Esophagus squamous epithelium (tissue), 5 donors: ENCODE measurements around the gene ANO10. TPM values are rescaled to one million over a fixed set of nuclear protein-coding genes. Genes with fewer than 3 reads are reported as not detected.
"Not testable (repeated sequence)": the region's sequence is repeated elsewhere in the genome, so short reads cannot be mapped to it uniquely, and the experiment has no call there.

Source experiments
- DNase-seq: peaks from one replicate; lab custom pipeline; 2025; lab: John Stamatoyannopoulos, UW
- H3K27ac ChIP-seq, 4 donors: fragments of 200-600 bp; sonication (generic); one replicate each; pipeline ENCODE4 v1.5.1; 2016 to 2019; ENCODE audit warnings: mild to moderate bottlenecking in 1 of 4
- H3K27me3 ChIP-seq, 4 donors: fragments of 200-600 bp; sonication (generic); 1 replicate in 3 of 4; 2 replicates in 1 of 4; pipeline versions ENCODE4 v1.5.1 to v1.6.0; 2017 to 2021; ENCODE audit warnings: antibody characterized with exemption in 1 of 4
- H3K36me3 ChIP-seq, 3 donors: fragments of 200-600 bp; sonication (generic); one replicate each; pipeline ENCODE4 v1.5.1; 2016 to 2019
- H3K4me1 ChIP-seq, 3 donors: fragments of 200-600 bp; sonication (generic); one replicate each; pipeline ENCODE4 v1.5.1; 2017 to 2019
- H3K4me3 ChIP-seq, 4 donors: fragments of 200-600 bp; sonication (generic); 1 replicate in 3 of 4; 2 replicates in 1 of 4; pipeline ENCODE4 v1.5.1; 2016 to 2019; ENCODE audit warnings: mild to moderate bottlenecking in 2 of 4, moderate library complexity in 1 of 4
- H3K9me3 ChIP-seq, 3 donors: fragments of 200-600 bp; sonication (generic); one replicate each; pipeline ENCODE4 v1.5.1; 2016 to 2019
- POLR2A ChIP-seq, 4 donors: fragments of 450-650 bp; IDR thresholded peaks; one replicate each; pipeline ENCODE4 v1.6.1; 2017; ENCODE audit warnings: antibody characterized with exemption in 4 of 4, mild to moderate bottlenecking in 4 of 4, moderate library complexity in 3 of 4
- WGBS, 2 donors: methylation state at CpG; one replicate each; pipeline ENCODE4 v1.1.5; 2018; 5-methylcytosine and 5-hydroxymethylcytosine counted together
- intact Hi-C: fragments of 100-400 bp; cut with DNase I; formaldehyde crosslinking; loops from one replicate; pipeline ENCODE4 v1.15.0; 2022
- total RNA-seq, 4 donors: library from RNA; depleted of rRNA; stranded (reverse); fragments of >200 nt; gene quantifications; one replicate each; pipeline ENCODE4 v1.1.0, GENCODE V29; 2016
- TF ChIP-seq, protein P1 (sequence below), 6 experiments: fragments of 450-650 bp in 4 of 6; fragments of 200-600 bp in 2 of 6; sonication (generic) in 2 of 6; IDR thresholded peaks; one replicate each; pipeline ENCODE4 v1.5.1; 2016 to 2019; ENCODE audit warnings: antibody characterized with exemption in 6 of 6, mild to moderate bottlenecking in 4 of 6, moderate library complexity in 4 of 6
- donor health status: DM: yes; HTN: yes; CAD: no.

Gene ANO10
- total RNA-seq, 4 donors from 2014 or later, result 18.5 to 22.3 (median 20.3) TPM

DNA sequence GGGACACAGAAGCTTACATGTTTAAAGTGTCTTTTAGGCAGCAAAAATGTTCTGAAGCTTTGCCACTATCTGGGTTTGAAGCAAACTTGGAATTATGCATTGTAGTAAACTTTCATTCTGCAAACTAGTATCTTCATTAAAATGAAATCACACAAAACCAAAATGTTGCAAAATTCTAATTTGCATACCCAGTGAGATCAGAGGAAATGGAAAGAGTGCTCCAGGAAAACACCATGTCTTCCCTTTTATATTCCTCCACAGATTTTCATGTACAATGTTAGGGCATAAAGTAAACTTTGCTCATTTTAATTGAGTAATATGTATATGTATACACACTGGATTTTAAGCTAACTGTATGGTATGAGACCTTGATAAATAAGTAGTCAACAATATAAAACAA is 23.9 kb downstream of the ANO10 start:
- intact Hi-C loops, result no loop called here
- Histone ChIP-seq H3K36me3 (peaks cover 0 to 29% (median 0%) of the 10 kb centered on the region in 3 donors), H3K27me3 (no peaks in the 10 kb centered on the region), H3K4me1 (no peaks in the 10 kb centered on the region), H3K4me3 (no peak overlapping the region), H3K27ac (no peak overlapping the region), H3K9me3 (no peaks in the 10 kb centered on the region)
- no peak for DNase-seq
- no peak for TF ChIP-seq POLR2A (IDR thresholded peaks at IDR 0.05)
- TF ChIP-seq, protein P1, sequence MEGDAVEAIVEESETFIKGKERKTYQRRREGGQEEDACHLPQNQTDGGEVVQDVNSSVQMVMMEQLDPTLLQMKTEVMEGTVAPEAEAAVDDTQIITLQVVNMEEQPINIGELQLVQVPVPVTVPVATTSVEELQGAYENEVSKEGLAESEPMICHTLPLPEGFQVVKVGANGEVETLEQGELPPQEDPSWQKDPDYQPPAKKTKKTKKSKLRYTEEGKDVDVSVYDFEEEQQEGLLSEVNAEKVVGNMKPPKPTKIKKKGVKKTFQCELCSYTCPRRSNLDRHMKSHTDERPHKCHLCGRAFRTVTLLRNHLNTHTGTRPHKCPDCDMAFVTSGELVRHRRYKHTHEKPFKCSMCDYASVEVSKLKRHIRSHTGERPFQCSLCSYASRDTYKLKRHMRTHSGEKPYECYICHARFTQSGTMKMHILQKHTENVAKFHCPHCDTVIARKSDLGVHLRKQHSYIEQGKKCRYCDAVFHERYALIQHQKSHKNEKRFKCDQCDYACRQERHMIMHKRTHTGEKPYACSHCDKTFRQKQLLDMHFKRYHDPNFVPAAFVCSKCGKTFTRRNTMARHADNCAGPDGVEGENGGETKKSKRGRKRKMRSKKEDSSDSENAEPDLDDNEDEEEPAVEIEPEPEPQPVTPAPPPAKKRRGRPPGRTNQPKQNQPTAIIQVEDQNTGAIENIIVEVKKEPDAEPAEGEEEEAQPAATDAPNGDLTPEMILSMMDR (IDR thresholded peaks at IDR 0.05), result no peak

DNA sequence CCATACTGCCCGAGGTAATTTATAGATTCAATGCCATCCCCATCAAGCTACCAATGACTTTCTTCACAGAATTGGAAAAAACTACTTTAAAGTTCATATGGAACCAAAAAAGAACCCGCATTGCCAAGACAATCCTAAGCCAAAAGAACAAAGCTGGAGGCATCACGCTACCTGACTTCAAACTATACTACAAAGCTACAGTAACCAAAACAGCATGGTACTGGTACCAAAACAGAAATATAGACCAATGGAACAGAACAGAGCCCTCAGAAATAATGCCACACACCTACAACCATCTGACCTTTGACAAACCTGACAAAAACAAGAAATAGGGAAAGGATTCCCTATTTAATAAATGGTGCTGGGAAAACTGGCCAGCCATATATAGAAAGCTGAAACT is 25.6 kb downstream of the ANO10 start:
- 83 to 94% methylated on average over 3 of the region's 3 CpGs for WGBS, 2 donors

DNA sequence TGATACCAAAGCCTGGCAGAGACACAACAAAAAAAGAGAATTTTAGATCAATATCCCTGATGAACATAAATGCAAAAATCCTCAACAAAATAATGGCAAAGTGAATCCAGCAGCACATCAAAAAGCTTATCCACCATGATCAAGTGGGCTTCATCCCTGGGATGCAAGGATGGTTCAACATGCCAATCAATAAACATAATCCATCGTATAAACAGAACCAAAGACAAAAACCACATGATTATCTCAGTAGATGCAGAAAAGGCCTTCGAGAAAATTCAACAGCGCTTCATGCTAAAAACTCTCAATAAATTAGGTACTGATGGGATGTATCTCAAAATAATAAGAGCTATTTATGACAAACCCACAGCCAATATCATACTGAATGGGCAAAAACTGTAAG is 26.5 kb downstream of the ANO10 start:
- WGBS, 2 donors, result 92 to 95% methylated on average over 3 of the region's 3 CpGs
- peaks cover 0 to 46% (median 4%) of the 10 kb centered on the region in 3 donors for H3K36me3 ChIP-seq
- intact Hi-C loops, DNase-seq, H3K27ac ChIP-seq, H3K27me3 ChIP-seq, H3K4me3 ChIP-seq, H3K4me1 ChIP-seq: not testable (repeated sequence)
- peaks cover 0 to 15% (median 0%) of the 10 kb centered on the region in 3 donors for H3K9me3 ChIP-seq

More for the DNA sequence above, 25.6 kb downstream of the ANO10 start:
- H3K4me1 ChIP-seq, H3K27ac ChIP-seq, H3K4me3 ChIP-seq, intact Hi-C loops, DNase-seq, H3K27me3 ChIP-seq: not testable (repeated sequence)
- Histone ChIP-seq H3K9me3 (peaks cover 0 to 14% (median 0%) of the 10 kb centered on the region in 3 donors), H3K36me3 (peaks cover 0 to 41% (median 4%) of the 10 kb centered on the region in 3 donors)

DNA sequence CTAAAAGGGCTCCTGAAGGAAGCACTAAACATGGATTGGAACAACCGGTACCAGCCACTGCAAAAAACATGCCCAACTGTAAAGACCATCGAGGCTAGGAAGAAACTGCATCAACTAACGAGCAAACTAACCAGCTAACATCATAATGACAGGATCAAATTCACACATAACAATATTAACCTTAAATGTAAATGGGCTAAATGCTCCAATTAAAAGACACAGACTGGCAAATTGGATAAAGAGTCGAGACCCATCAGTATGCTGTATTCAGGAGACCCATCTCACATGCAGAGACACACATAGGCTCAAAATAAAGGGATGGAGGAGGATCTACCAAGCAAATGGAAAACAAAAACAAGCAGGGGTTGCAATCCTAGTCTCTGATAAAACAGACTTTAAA is 28.2 kb downstream of the ANO10 start:
- H3K4me1 ChIP-seq, DNase-seq, intact Hi-C loops, H3K27ac ChIP-seq, H3K27me3 ChIP-seq, H3K4me3 ChIP-seq: not testable (repeated sequence)
- H3K36me3 ChIP-seq, result peaks cover 0 to 54% (median 4%) of the 10 kb centered on the region in 3 donors
- peaks cover 0 to 15% (median 0%) of the 10 kb centered on the region in 3 donors for H3K9me3 ChIP-seq
- WGBS, 2 donors, result 78 to 89% methylated on average over 4 of the region's 4 CpGs

DNA sequence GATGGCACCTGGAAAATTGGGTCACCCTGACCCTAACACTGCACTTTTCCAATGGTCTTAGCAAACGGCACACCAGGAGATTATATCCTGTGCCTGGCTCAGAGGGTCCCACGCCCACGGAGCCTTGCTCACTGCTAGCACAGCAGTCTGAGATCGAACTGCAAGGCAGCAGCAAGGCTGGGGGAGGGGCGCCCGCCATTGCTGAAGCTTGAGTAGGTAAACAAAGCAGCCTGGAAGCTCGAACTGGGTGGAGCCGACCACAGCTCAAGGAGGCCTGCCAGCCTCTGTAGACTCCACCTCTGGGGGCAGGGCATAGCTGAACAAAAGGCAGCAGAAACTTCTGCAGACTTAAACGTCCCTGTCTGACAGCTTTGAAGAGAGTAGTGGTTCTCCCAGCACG is 29.9 kb downstream of the ANO10 start:
- 87% methylated on average over 10 of the region's 10 CpGs; no CpG with 5 or more reads in 1 of the 2 donors for WGBS, 2 donors
- Histone ChIP-seq H3K9me3 (peaks cover 0 to 15% (median 0%) of the 10 kb centered on the region in 3 donors), H3K36me3 (peaks cover 0 to 38% (median 4%) of the 10 kb centered on the region in 3 donors)
- H3K4me1 ChIP-seq, H3K4me3 ChIP-seq, intact Hi-C loops, H3K27me3 ChIP-seq, DNase-seq, H3K27ac ChIP-seq: not testable (repeated sequence)

DNA sequence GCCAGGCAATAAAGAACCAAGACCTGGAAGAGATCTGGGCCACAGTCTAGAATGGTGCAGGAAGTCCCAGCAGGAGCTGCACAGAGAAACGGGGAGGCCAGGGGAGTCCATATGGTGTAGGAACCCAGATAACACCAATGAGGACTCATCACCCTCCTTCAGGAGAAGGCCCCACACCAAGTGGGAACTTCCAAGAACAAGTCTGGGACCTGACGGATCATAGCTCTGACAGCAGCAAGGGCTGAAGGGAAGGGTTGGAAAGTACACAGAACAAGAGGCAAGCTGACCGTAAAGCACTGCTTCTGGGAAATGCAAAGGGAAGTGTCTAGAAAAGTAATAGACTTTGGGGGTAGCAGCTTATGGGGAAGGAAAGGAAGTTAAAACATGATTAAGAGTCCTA is 34.5 kb downstream of the ANO10 start:
- 86 to 94% methylated on average over 3 of the region's 3 CpGs for WGBS, 2 donors
- H3K36me3 ChIP-seq, result peaks cover 0 to 25% (median 4%) of the 10 kb centered on the region in 3 donors
- no peak for DNase-seq
- H3K4me1 ChIP-seq, result no peaks in the 10 kb centered on the region
- H3K4me3 ChIP-seq, result no peak overlapping the region
- no peak for TF ChIP-seq POLR2A (IDR thresholded peaks at IDR 0.05)
- TF ChIP-seq, protein P1 (IDR thresholded peaks at IDR 0.05), result no peak
- no peaks in the 10 kb centered on the region for H3K27me3 ChIP-seq
- peaks cover 0 to 12% (median 0%) of the 10 kb centered on the region in 3 donors for H3K9me3 ChIP-seq
- no peak overlapping the region for H3K27ac ChIP-seq
- intact Hi-C loops, result no loop called here

DNA sequence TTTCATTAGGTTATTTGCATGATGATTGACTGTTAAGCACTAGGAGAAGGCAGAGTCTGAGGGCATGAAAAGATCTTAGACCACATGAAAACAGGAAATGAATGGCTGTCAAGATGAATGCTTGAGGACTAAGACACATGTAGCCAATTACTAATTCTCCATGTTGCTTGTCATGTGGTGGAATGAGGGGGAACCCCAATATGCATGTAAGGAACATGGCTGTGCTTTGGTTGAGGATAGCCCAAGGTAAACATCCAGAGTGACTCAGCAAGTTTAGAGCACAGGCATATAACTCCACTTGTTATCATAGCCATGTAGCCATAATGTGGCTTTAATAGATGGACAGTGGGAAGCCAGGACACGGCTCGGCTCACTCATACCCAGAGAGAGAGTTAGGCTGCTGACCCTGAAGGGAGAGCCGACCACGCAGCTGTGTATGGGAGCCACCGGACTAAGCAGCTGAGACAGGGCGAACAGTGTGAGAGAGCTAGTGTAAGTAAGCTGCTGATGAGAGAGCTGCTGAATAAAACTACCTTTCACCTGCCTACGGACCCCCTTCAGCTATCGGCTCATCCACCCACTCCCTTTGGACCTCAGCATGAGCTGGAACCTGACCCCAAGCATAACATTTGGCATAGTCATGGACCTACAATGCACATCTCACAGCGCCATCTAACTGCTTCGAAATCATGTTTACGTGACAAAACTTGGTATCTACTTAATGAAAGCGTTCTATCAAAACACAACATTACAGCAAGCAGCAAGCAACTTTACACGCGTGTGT is 37.6 kb downstream of the ANO10 start:
- Histone ChIP-seq H3K27ac (no peak overlapping the region), H3K4me3 (no peak overlapping the region), H3K27me3 (no peaks in the 10 kb centered on the region), H3K9me3 (no peaks in the 10 kb centered on the region), H3K36me3 (peaks cover 0 to 8% (median 0%) of the 10 kb centered on the region in 3 donors), H3K4me1 (peaks cover 0 to 5% (median 0%) of the 10 kb centered on the region in 3 donors)
- WGBS, 2 donors, result 93 to 95% methylated on average over 14 of the region's 14 CpGs
- intact Hi-C loops, result no loop called here
- no peak for DNase-seq
- TF ChIP-seq, protein P1 (IDR thresholded peaks at IDR 0.05), result no peak
